GM23338 (cell line): ENCODE measurements around the gene PROC. TPM values are rescaled to one million over a fixed set of nuclear protein-coding genes. Genes with fewer than 3 reads are reported as not detected.

Experiments used
- ATAC-seq: fragments of 200-7000 bp; cut with Tn5 transposase; 3 replicates; pipeline ENCODE4 v1.9.1; 2020
- DNase-seq: peaks from one replicate; pipeline ENCODE4 v3.0.0-alpha.2; 2015; ENCODE audit warnings: low spot score
- H2AFZ ChIP-seq: fragments of 200-600 bp; sonication (generic); 2 replicates; pipeline ENCODE4 v1.8.0; 2016; ENCODE audit warnings: antibody characterized with exemption, mild to moderate bottlenecking, moderate library complexity
- H3F3A ChIP-seq: fragments of 200-600 bp; sonication (generic); replicated peaks from 2 replicates; pipeline ENCODE4 v1.8.0; 2017; ENCODE audit warnings: antibody characterized with exemption, mixed run types, low read depth
- H3K27ac ChIP-seq: fragments of 200-600 bp; sonication (generic); 2 replicates; pipeline ENCODE4 v1.6.1; 2016; ENCODE audit warnings: low read depth
- H3K27me3 ChIP-seq: fragments of 200-600 bp; sonication (generic); 2 replicates; pipeline ENCODE4 v1.8.0; 2016; ENCODE audit warnings: mild to moderate bottlenecking, mixed run types, moderate library complexity; ENCODE audit not compliant: insufficient read depth
- H3K36me3 ChIP-seq: fragments of 200-600 bp; sonication (generic); 2 replicates; pipeline ENCODE4 v1.8.0; 2016; ENCODE audit warnings: mild to moderate bottlenecking; ENCODE audit not compliant: insufficient read depth
- H3K4me1 ChIP-seq: fragments of 200-600 bp; sonication (generic); 2 replicates; pipeline ENCODE4 v1.8.0; 2016; ENCODE audit warnings: mild to moderate bottlenecking, moderate library complexity; ENCODE audit not compliant: insufficient read depth
- H3K4me2 ChIP-seq: fragments of 200-600 bp; sonication (generic); 2 replicates; pipeline ENCODE4 v1.7.1; 2017; ENCODE audit warnings: mixed run types
- H3K4me3 ChIP-seq: fragments of 200-600 bp; sonication (generic); 2 replicates; pipeline ENCODE4 v1.6.1; 2016; ENCODE audit warnings: mixed run types
- H3K79me2 ChIP-seq: fragments of 200-600 bp; sonication (generic); replicated peaks from 2 replicates; pipeline ENCODE4 v1.8.0; 2017; ENCODE audit warnings: mild to moderate bottlenecking; ENCODE audit not compliant: insufficient read depth
- H3K9me2 ChIP-seq: fragments of 200-600 bp; sonication (generic); 2 replicates; pipeline ENCODE4 v1.8.0; 2017; ENCODE audit not compliant: insufficient read depth
- H4K20me1 ChIP-seq: fragments of 200-600 bp; sonication (generic); replicated peaks from 2 replicates; pipeline ENCODE4 v1.8.0; 2017; ENCODE audit warnings: mild to moderate bottlenecking; ENCODE audit not compliant: insufficient read depth
- H3K27ac Mint-ChIP-seq: 2 replicates; pipeline ENCODE4 v1.8.0; 2020; ENCODE audit warnings: inconsistent platforms, mild to moderate bottlenecking, moderate library complexity, mixed read lengths
- H3K27me3 Mint-ChIP-seq: 3 replicates; pipeline ENCODE4 v1.8.0; 2022; ENCODE audit warnings: low read depth, mild to moderate bottlenecking, moderate library complexity, mixed read lengths, inconsistent platforms; ENCODE audit not compliant: insufficient read depth, poor library complexity
- H3K36me3 Mint-ChIP-seq: 3 replicates; pipeline ENCODE4 v1.8.0; 2021; ENCODE audit warnings: low read depth, mild to moderate bottlenecking, inconsistent platforms, moderate library complexity, mixed read lengths
- H3K4me1 Mint-ChIP-seq: 3 replicates; pipeline ENCODE4 v1.8.0; 2020; ENCODE audit warnings: mild to moderate bottlenecking, inconsistent platforms, mixed read lengths
- H3K4me3 Mint-ChIP-seq: 3 replicates; pipeline ENCODE4 v1.8.0; 2021; ENCODE audit warnings: moderate library complexity, mild to moderate bottlenecking, inconsistent platforms, mixed read lengths
- H3K9me3 Mint-ChIP-seq: 3 replicates; pipeline ENCODE4 v1.8.0; 2020; ENCODE audit warnings: moderate library complexity, mild to moderate bottlenecking, inconsistent platforms, mixed read lengths
- CREB1 ChIP-seq: fragments of 250-450 bp; sonication (Bioruptor Pico); IDR thresholded peaks from 2 replicates; pipeline ENCODE4 v1.5.0; 2020; ENCODE audit warnings: low read depth, mild to moderate bottlenecking, moderate library complexity
- CTCF ChIP-seq, 2 experiments: fragments of 200-600 bp in 1 of 2; sonication (generic) in 1 of 2; conservative IDR thresholded peaks; 2 replicates each; pipeline versions ENCODE4 v1.5.1 to v1.6.1; 2016 to 2017; ENCODE audit warnings: antibody characterized with exemption in 2 of 2, low read depth in 2 of 2, mild to moderate bottlenecking in 2 of 2, moderate library complexity in 1 of 2
- EZH2 ChIP-seq: fragments of 200-600 bp; sonication (generic); IDR thresholded peaks from one replicate; pipeline ENCODE4 v1.8.0; 2017; ENCODE audit warnings: antibody characterized with exemption, mild to moderate bottlenecking, low read depth; ENCODE audit not compliant: unreplicated experiment
- JUNB ChIP-seq: IDR thresholded peaks from one replicate; pipeline ENCODE4 v1.6.1; 2016; ENCODE audit warnings: antibody characterized with exemption; ENCODE audit not compliant: unreplicated experiment
- POLR2AphosphoS5 ChIP-seq: IDR thresholded peaks from 2 replicates; pipeline ENCODE4 v1.6.1; 2016; ENCODE audit warnings: antibody characterized with exemption, low read depth
- REST ChIP-seq: IDR thresholded peaks from one replicate; pipeline ENCODE4 v1.6.1; 2018; ENCODE audit warnings: antibody characterized with exemption; ENCODE audit not compliant: unreplicated experiment
- STAT1 ChIP-seq: IDR thresholded peaks from one replicate; pipeline ENCODE4 v1.6.1; 2016; ENCODE audit warnings: antibody characterized with exemption; ENCODE audit not compliant: unreplicated experiment
- ZNF114 ChIP-seq: fragments of 250-450 bp; sonication (Bioruptor Pico); IDR thresholded peaks from 2 replicates; pipeline ENCODE4 v1.5.0; 2020; ENCODE audit warnings: mild to moderate bottlenecking, moderate library complexity
- ZNF462 ChIP-seq: fragments of 250-450 bp; sonication (Bioruptor Pico); IDR thresholded peaks from 2 replicates; pipeline ENCODE4 v1.5.0; 2020; ENCODE audit warnings: mild to moderate bottlenecking, moderate library complexity
- polyA plus RNA-seq: library from polyadenylated mRNA; unstranded; fragments of >200 nt; fragmentation: Nextera tagmentation; extraction: Ambion mirVana; gene quantifications from 2 replicates; pipeline ENCODE4 v1.2.1, GENCODE V29; 2016
- total RNA-seq: library from RNA; depleted of rRNA; stranded (reverse); fragments of >200 nt; shearing (Covaris generic); gene quantifications from 2 replicates; pipeline ENCODE4 v1.2.3, GENCODE V29; 2014

The PROC gene
- total and polyA plus RNA-seq, 2 experiments from 2014 or later, result 1.7 to 2.4 TPM

GRCh38 chr2:127404466-127405254 lies 13.6 kb upstream of the PROC start:
- no peaks in the 10 kb centered on the region for H3K36me3 Mint-ChIP-seq
- Histone ChIP-seq H3K79me2 (no peaks in the 10 kb centered on the region), H3K4me3 (no peak overlapping the region), H3K36me3 (no peaks in the 10 kb centered on the region), H3F3A (peaks cover 4% of the 10 kb centered on the region; the same call in 1 of the 2 replicates), H3K27ac (no peak overlapping the region), H2AFZ (0 out of 2 replicates have a peak overlapping the region, but pooled peaks have one; percentile 8), H3K4me1 (peaks cover 14% of the 10 kb centered on the region), H3K4me2 (no peak overlapping the region), H3K9me2 (no peaks in the 10 kb centered on the region), H4K20me1 (no peaks in the 10 kb centered on the region), H3K27me3 (0 out of 2 replicates have a peak, but pooled peaks cover 6% of the 10 kb centered on the region)
- no peak overlapping the region for H3K27ac Mint-ChIP-seq
- H3K9me3 Mint-ChIP-seq, result no peaks in the 10 kb centered on the region
- H3K4me3 Mint-ChIP-seq, result no peak overlapping the region
- TF ChIP-seq CTCF (conservative IDR thresholded peaks at IDR 0.05; ENCODE audit: low read depth in 2 of 2) (no peak), EZH2 (no peak), STAT1 (no peak), ZNF114 (CRISPR knock-in tag) (no peak), POLR2AphosphoS5 (no peak), JUNB (no peak), REST (no peak), CREB1 (CRISPR knock-in tag) (no peak), ZNF462 (CRISPR knock-in tag) (no peak)
- H3K4me1 Mint-ChIP-seq, result peaks cover 23% of the 10 kb centered on the region
- H3K27me3 Mint-ChIP-seq, result peaks cover 6% of the 10 kb centered on the region
- DNase-seq, result no peak
- ATAC-seq, result no peak
